MM.1S (cell line): ENCODE data around the gene EFCAB5.

Experiments
- CTCF ChIP-seq: fragments of 300-600 bp; sonication (generic); IDR thresholded peaks from 2 replicates; pipeline ENCODE4 v1.5.1; 2016; ENCODE audit warnings: antibody characterized with exemption, low read length, mixed read lengths
- EZH2 ChIP-seq: fragments of 300-600 bp; sonication (generic); optimal IDR thresholded peaks from 2 replicates; pipeline ENCODE3; 2017; ENCODE audit warnings: low read depth, mild to moderate bottlenecking, antibody characterized with exemption, low read length, mixed read lengths
- EZH2phosphoT487 ChIP-seq: fragments of 300-600 bp; sonication (generic); IDR thresholded peaks from 2 replicates; pipeline ENCODE4 v1.6.1; 2018; ENCODE audit warnings: antibody characterized with exemption, low read length

GRCh38 chr17:30151471-30151870 is 210.0 kb downstream of the EFCAB5 start:
- no peak for TF ChIP-seq CTCF
- no peak for TF ChIP-seq EZH2phosphoT487
- no peak for TF ChIP-seq EZH2
